A673 (cell line): ENCODE results near the gene SLC17A8. TPM values are rescaled to one million over a fixed set of nuclear protein-coding genes. Genes with fewer than 3 reads are reported as not detected.

ENCODE experiments used
- BruUV-seq: library from RNA; stranded (reverse); fragments of 400-500 nt; replicated peaks from 2 replicates; lab custom pipeline; 2021; lab: Mats Ljungman, UMichigan
- CTCF ChIA-PET: fragments of 300-600 bp; sonication (Branson Sonifier 250); formaldehyde crosslinking; loops from one replicate; lab custom pipeline; 2022; ENCODE audit warnings: antibody characterized with exemption; lab: Charles Lee
- POLR2A ChIA-PET: fragments of 300-600 bp; sonication (Branson Sonifier 250); formaldehyde crosslinking; loops from one replicate; lab custom pipeline; 2022; ENCODE audit warnings: antibody characterized with exemption; ENCODE audit not compliant: low non-redundant PET; lab: Charles Lee
- DNase-seq: peaks from one replicate; pipeline ENCODE4 v3.0.0-alpha.2; 2015; ENCODE audit warnings: low spot score
- H3K27ac ChIP-seq: fragments of 200-600 bp; sonication (generic); 2 replicates; pipeline ENCODE4 v1.5.1; 2016; ENCODE audit warnings: mixed run types, low read depth, mild to moderate bottlenecking, mixed read lengths, antibody characterized with exemption, low read length; ENCODE audit not compliant: poor library complexity, severe bottlenecking
- H3K27me3 ChIP-seq: fragments of 200-600 bp; sonication (generic); replicated peaks from 2 replicates; pipeline ENCODE4 v1.6.1; 2017; ENCODE audit warnings: mixed run types, low read depth, mild to moderate bottlenecking, mixed read lengths, antibody characterized with exemption, low read length; ENCODE audit not compliant: insufficient read depth, poor library complexity
- H3K36me3 ChIP-seq: fragments of 200-600 bp; sonication (generic); 2 replicates; pipeline ENCODE4 v1.6.1; 2016; ENCODE audit warnings: mixed run types, mild to moderate bottlenecking, mixed read lengths, antibody characterized with exemption, low read length; ENCODE audit not compliant: insufficient read depth, poor library complexity, severe bottlenecking
- H3K4me1 ChIP-seq: fragments of 200-600 bp; sonication (generic); 2 replicates; pipeline ENCODE4 v1.6.1; 2017; ENCODE audit warnings: mixed run types, mild to moderate bottlenecking, mixed read lengths, antibody characterized with exemption, low read length; ENCODE audit not compliant: insufficient read depth, poor library complexity, severe bottlenecking
- H3K4me3 ChIP-seq: fragments of 200-600 bp; sonication (generic); 2 replicates; pipeline ENCODE4 v1.5.1; 2016; ENCODE audit warnings: low read depth, mixed run types, mild to moderate bottlenecking, mixed read lengths, low read length; ENCODE audit not compliant: poor library complexity, severe bottlenecking
- H3K9me3 ChIP-seq: fragments of 200-600 bp; sonication (generic); 2 replicates; pipeline ENCODE4 v1.6.1; 2016; ENCODE audit warnings: mixed run types, low read depth, mild to moderate bottlenecking, mixed read lengths, antibody characterized with exemption, low read length; ENCODE audit not compliant: poor library complexity, severe bottlenecking
- CTCF ChIP-seq: fragments of 300-800, 200-600 bp; sonication (generic); conservative IDR thresholded peaks from 2 replicates; pipeline ENCODE4 v1.5.1; 2017; ENCODE audit warnings: low read depth, mild to moderate bottlenecking, antibody characterized with exemption, low read length, moderate library complexity, mixed read lengths
- EZH2 ChIP-seq: fragments of 200-600 bp; sonication (generic); IDR thresholded peaks from 2 replicates; pipeline ENCODE4 v1.6.1; 2017; ENCODE audit warnings: borderline replicate concordance, low read depth, mild to moderate bottlenecking, mixed read lengths, antibody characterized with exemption, low read length; ENCODE audit not compliant: poor library complexity, severe bottlenecking
- intact Hi-C: fragments of 100-400 bp; cut with micrococcal nuclease; formaldehyde crosslinking; loops from one replicate; pipeline ENCODE4 v1.10.0; 2022; ENCODE audit not compliant: unreplicated experiment
- total RNA-seq: library from RNA; stranded (reverse); gene quantifications from 2 replicates; pipeline ENCODE4 v1.2.3, GENCODE V29; 2021

Gene SLC17A8
- total RNA-seq, 1 experiment from 2014 or later = not detected

- intact Hi-C loops = no loop called here
- Histone ChIP-seq H3K4me1 (no peaks in the 10 kb centered on the region), H3K27ac (no peak overlapping the region), H3K36me3 (no peaks in the 10 kb centered on the region), H3K27me3 (no peaks in the 10 kb centered on the region), H3K4me3 (no peak overlapping the region), H3K9me3 (no peaks in the 10 kb centered on the region)
- TF ChIP-seq CTCF (no peak), EZH2 (no peak)
- ChIA-PET CTCF (no interaction called here), POLR2A (no interaction called here)
- no peak for DNase-seq
- BruUV-seq = no TSS peak
Measured at GRCh38 chr12:100364324-100364723, 7.5 kb downstream of the SLC17A8 start.

DNA sequence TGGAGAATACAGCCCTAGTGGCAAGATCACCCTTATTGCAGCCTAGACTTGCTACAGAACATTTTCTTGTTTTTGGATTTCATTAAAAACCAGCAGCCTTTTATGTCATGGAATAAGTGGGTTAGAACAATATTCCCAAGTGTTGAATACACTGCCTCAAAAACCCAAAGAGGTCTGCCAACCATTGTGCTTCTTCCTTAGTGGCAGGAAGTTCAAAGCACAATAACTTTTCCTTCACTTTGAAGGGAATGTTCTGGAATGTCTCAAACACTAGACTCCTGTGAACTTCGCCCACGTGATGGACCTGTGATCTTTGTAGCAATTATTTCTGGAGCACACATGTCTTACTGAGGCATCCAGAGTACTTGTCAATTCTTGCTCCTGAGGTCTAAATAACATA, 8.5 kb downstream of the SLC17A8 start:
- intact Hi-C loops = no loop called here
- ChIA-PET CTCF (no interaction called here), POLR2A (no interaction called here)
- Histone ChIP-seq H3K4me1 (no peaks in the 10 kb centered on the region), H3K9me3 (no peaks in the 10 kb centered on the region), H3K4me3 (no peak overlapping the region), H3K27ac (no peak overlapping the region), H3K27me3 (no peaks in the 10 kb centered on the region), H3K36me3 (no peaks in the 10 kb centered on the region)
- BruUV-seq = no TSS peak
- no peak for TF ChIP-seq EZH2
- TF ChIP-seq CTCF = no peak
- DNase-seq = no peak

DNA sequence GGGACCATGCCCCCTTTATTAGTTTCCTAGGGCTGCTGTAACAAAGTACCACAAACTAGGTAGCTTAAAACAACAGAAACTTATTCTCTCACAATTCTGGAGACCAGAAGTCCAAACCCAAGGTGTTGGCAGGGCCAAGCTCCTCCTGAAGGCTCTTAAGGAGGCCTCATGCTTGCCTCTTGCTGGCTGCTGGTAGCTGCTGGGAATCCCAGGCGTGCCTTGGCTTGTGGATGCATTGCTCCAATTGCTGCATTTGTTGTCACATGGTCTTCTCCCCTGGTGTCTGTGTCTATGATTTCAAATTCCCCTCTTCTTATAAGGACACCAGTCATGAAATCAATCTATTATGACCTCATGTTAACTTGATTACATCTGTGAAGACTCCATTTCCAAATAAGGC, 11.2 kb downstream of the SLC17A8 start:
- Histone ChIP-seq H3K27ac (no peak overlapping the region), H3K9me3 (no peaks in the 10 kb centered on the region), H3K27me3 (no peaks in the 10 kb centered on the region), H3K4me1 (no peaks in the 10 kb centered on the region), H3K4me3 (no peak overlapping the region), H3K36me3 (no peaks in the 10 kb centered on the region)
- TF ChIP-seq CTCF = no peak
- no peak for TF ChIP-seq EZH2
- ChIA-PET CTCF (no interaction called here), POLR2A (no interaction called here)
- BruUV-seq = no TSS peak
- DNase-seq = no peak
- intact Hi-C loops = no loop called here
